Fibroblast of peridontal ligament (primary cell): ENCODE data around the gene HARS1.
"Not testable (repeated sequence)": the region's sequence is repeated elsewhere in the genome, so short reads cannot be mapped to it uniquely, and the experiment has no call there.

ENCODE experiments used
- DNase-seq: peaks from one replicate; pipeline ENCODE4 v3.0.0-alpha.2; 2010; ENCODE audit errors: extremely low read depth

Gene HARS1

GRCh38 chr5:140633501-140633900 lies 57.7 kb downstream of the HARS1 start:
- no peak for DNase-seq

DNA sequence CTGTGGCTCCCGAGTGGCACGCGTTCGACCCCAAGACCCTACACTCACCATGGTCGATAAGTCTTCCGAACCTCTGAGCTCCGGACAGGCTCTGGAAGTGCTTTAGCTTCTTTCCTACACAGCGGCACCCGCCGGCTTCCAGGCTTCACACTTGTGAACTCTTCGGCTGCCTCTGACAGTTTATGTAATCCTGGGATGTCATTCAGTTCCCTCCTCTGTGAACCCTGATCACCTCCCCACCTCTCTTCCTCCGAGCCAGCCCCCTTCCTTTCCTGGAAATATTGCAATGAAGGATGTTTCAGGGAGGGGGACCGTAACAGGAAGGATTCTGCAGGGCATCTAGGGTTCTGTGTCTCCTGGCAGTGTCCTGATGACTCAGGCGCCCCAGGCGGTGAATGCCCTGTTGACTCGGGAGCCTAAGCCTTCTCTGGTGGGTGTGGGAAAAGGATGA lies 58.1 kb downstream of the HARS1 start, which contains the start of gene CD14:
TSS of gene CD14 (minus strand) at position 155 of the 451 bp plus-strand sequence. CDS start at position 51, 104 bp downstream.
- DNase-seq = peak; percentile 34

DNA sequence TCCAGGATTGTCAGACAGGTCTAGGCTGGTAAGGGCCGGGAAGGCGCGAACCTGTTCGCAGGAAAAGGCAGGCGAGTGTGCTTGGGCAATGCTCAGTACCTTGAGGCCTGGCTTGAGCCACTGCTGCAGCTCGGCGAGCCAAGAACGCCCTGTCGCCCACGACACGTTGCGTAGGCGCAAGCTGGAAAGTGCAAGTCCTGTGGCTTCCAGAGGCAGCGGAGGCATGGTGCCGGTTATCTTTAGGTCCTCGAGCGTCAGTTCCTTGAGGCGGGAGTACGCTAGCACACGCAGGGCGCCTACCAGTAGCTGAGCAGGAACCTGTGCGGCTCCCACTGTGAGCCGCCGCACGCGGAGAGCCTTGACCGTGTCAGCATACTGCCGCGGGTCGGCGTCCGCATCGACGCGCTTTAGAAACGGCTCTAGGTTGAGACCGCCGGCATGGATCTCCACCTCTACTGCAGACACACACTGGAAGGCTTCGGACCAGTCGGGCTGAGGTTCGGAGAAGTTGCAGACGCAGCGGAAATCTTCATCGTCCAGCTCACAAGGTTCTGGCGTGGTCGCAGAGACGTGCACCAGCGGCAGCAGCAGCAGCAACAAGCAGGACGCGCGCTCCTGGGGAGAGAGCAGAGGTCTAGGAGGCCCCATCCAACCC lies 58.7 kb downstream of the HARS1 start:
- DNase-seq = peak; percentile 36

GRCh38 chr5:140631831-140632365 lies 59.3 kb downstream of the HARS1 start:
- no peak for DNase-seq

GRCh38 chr5:140631036-140631417 lies 60.1 kb downstream of the HARS1 start:
- no peak for DNase-seq

DNA sequence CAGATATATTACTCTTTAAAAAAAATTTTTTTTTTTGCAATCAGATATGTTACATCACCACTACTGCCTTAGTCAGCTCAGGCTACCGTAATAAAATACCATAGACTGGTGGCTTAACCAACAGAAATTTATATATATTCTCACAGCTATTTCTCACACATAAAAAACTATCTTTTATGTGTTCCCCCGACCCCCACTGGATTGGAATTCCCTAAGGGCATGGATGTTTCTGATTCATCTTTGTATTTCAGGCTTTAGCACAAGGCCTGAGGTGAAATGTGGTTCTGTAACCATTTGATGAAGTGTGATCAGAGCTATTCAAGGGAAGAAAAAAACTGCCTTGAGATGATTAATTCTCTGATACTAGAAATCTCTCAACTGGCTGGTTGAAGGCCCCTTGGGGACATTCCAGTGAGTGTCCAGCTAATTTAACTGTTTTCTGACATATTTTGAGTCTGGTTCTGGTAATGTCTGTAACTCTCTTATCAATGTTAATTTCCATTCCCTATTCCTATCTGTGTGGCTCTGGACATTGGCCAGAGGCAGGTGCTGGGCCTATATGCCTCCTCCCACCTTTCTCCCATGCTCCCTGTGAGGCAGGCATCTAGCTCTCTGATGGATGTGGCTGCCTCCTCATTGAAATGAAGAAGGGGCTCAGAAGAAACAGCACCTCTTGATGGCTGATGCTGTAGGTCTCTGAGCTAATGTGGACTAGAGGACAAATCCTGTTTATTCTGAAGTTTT lies 60.7 kb downstream of the HARS1 start:
- no peak for DNase-seq

DNA sequence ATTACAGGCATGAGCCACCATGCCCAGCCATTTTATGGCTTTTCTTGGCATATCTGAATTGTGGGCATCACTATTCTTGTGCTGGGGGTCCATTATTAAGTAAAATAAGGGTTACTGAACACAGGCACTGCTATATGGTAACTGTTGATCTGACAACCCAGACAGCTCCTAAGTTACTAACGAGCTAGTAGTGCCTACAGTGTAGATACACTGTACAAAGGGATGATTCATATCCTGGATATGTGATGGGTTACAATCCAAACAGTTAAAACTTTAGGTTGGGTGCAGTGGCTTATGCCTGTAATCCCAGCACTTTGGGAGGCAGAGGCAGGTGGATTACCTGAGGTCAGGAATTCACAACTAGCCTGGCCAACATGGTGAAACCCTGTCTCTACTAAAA lies 62.5 kb downstream of the HARS1 start:
- no peak for DNase-seq

DNA sequence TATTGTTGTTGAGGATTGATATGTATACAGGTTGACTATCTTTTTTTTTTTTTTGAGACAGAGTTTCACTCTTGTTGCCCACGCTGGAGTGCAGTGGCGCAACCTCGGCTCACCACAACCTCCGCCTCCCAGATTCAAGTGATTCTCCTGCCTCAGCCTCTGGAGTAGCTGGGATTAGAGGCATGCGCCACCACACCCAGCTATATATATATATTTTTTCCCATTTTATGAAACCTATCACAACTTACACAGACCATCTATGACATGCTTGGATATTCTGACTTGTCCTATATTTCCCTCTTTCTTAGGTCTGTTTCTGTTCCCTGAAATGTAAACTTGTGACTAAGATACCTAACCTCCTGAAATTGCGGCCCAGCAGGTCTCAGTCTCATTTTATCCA lies 63.2 kb downstream of the HARS1 start:
- no peak for DNase-seq

GRCh38 chr5:140624886-140625285 lies 66.3 kb downstream of the HARS1 start:
- DNase-seq = not testable (repeated sequence)
